PC-3 (cell line): ENCODE data around the gene PPP2R1B.

ENCODE experiments used
- CTCF ChIP-seq: fragments of 300-600 bp; sonication (generic); conservative IDR thresholded peaks from 2 replicates; pipeline ENCODE4 v1.5.1; 2017; ENCODE audit warnings: antibody characterized with exemption, low read depth, mild to moderate bottlenecking, low read length
- EZH2 ChIP-seq: fragments of 300-600 bp; sonication (generic); IDR thresholded peaks from one replicate; pipeline ENCODE4 v1.6.1; 2017; ENCODE audit warnings: antibody characterized with exemption, mild to moderate bottlenecking, low read length; ENCODE audit not compliant: unreplicated experiment

GRCh38 chr11:111734954-111735261 is 31.3 kb downstream of the PPP2R1B start:
- no peak for TF ChIP-seq CTCF
- TF ChIP-seq EZH2 = no peak
